ENCODE data around the gene GALNT2.

The GALNT2 gene

GRCh38 chr1:230153641-230154296 is 86.7 kb downstream of the GALNT2 start:
- intact Hi-C loops (cut with DNase I), result no loop called here
- DNase-seq, result peak in 3 of 10 donors; percentile 50 to 91 (median 65)

GRCh38 chr1:230155021-230155420 is 88.0 kb downstream of the GALNT2 start:
- peak in 1 of 10 donors; percentile 55 for DNase-seq
- intact Hi-C loops (cut with DNase I), result no loop called here

- intact Hi-C loops (cut with DNase I), result no loop called here
- no peak for DNase-seq
Measured at GRCh38 chr1:230156068-230156467, 89.0 kb downstream of the GALNT2 start.

GRCh38 chr1:230156536-230156935 is 89.5 kb downstream of the GALNT2 start:
- no peak for DNase-seq

GRCh38 chr1:230157420-230158390 is 90.7 kb downstream of the GALNT2 start:
- intact Hi-C loops (cut with DNase I), result no loop called here
- no peak for DNase-seq

More at GRCh38 chr1:230156536-230156935, 89.5 kb downstream of the GALNT2 start:
- intact Hi-C loops (cut with DNase I), result no loop called here

- no peak for DNase-seq
- intact Hi-C loops (cut with DNase I), result no loop called here
Measured at GRCh38 chr1:230158415-230159291, 91.6 kb downstream of the GALNT2 start.

GRCh38 chr1:230159580-230159979 is 92.5 kb downstream of the GALNT2 start:
- intact Hi-C loops (cut with DNase I), result no loop called here
- no peak for DNase-seq

GRCh38 chr1:230160957-230161771 is 94.1 kb downstream of the GALNT2 start:
- no peak for DNase-seq
- intact Hi-C loops (cut with DNase I), result loop anchor here (10.0 kb wide), 1 partner anchor 96 kb away; the partner anchor contains the start of gene GALNT2

- no peak for DNase-seq
- intact Hi-C loops (cut with DNase I), result loop anchor here (10.0 kb wide), 1 partner anchor 98 kb away; the partner anchor contains the start of gene GALNT2
Measured at GRCh38 chr1:230163205-230163604, 96.2 kb downstream of the GALNT2 start.

GRCh38 chr1:230163719-230164118 is 96.7 kb downstream of the GALNT2 start:
- DNase-seq, result peak in 1 of 10 donors; percentile 82
- intact Hi-C loops (cut with DNase I), result loop anchor here (10.0 kb wide), 1 partner anchor 99 kb away; the partner anchor contains the start of gene GALNT2

- intact Hi-C loops (cut with DNase I), result loop anchor here (10.0 kb wide), 1 partner anchor 101 kb away; the partner anchor contains the start of gene GALNT2
- no peak for DNase-seq
Measured at GRCh38 chr1:230165536-230165935, 98.5 kb downstream of the GALNT2 start.

- intact Hi-C loops (cut with DNase I), result loop anchor here (10.0 kb wide), 1 partner anchor 102 kb away; the partner anchor contains the start of gene GALNT2
Measured at GRCh38 chr1:230166366-230167132, 99.5 kb downstream of the GALNT2 start.

GRCh38 chr1:230167419-230167852 is 100.4 kb downstream of the GALNT2 start:
- intact Hi-C loops (cut with DNase I), result loop anchor here (10.0 kb wide), 1 partner anchor 103 kb away; the partner anchor contains the start of gene GALNT2
- peak in 1 of 10 donors; percentile 15 for DNase-seq

More at GRCh38 chr1:230166366-230167132, 99.5 kb downstream of the GALNT2 start:
- peak in 1 of 10 donors; percentile 13 for DNase-seq

GRCh38 chr1:230169454-230170152 is 102.6 kb downstream of the GALNT2 start:
- intact Hi-C loops (cut with DNase I), result loop anchor here (2.0 to 10.0 kb wide), 3 partner anchors 55 to 509 kb away; partner anchors contain the start of gene GALNT2

GRCh38 chr1:230170153-230170547 is 103.1 kb downstream of the GALNT2 start:
- intact Hi-C loops (cut with DNase I), result loop anchor here (10.0 kb wide), 1 partner anchor 55 kb away; no protein-coding TSS in a partner anchor
- DNase-seq, result no peak

More at GRCh38 chr1:230169454-230170152, 102.6 kb downstream of the GALNT2 start:
- DNase-seq, result peak in 1 of 10 donors; percentile 21

GRCh38 chr1:230170622-230171021 is 103.6 kb downstream of the GALNT2 start:
- peak in 1 of 10 donors; percentile 12 for DNase-seq
- intact Hi-C loops (cut with DNase I), result loop anchor here (10.0 kb wide), 1 partner anchor 56 kb away; no protein-coding TSS in a partner anchor

- DNase-seq, result no peak
- intact Hi-C loops (cut with DNase I), result loop anchor here (10.0 kb wide), 1 partner anchor 57 kb away; no protein-coding TSS in a partner anchor
Measured at GRCh38 chr1:230171356-230172015, 104.4 kb downstream of the GALNT2 start.
